HuH-7.5 (cell line): ENCODE data around the gene CNTNAP2.

ENCODE experiments used
- DNase-seq: peaks from one replicate; pipeline ENCODE4 v3.0.0; 2011; ENCODE audit warnings: low spot score

CNTNAP2 gene

DNA sequence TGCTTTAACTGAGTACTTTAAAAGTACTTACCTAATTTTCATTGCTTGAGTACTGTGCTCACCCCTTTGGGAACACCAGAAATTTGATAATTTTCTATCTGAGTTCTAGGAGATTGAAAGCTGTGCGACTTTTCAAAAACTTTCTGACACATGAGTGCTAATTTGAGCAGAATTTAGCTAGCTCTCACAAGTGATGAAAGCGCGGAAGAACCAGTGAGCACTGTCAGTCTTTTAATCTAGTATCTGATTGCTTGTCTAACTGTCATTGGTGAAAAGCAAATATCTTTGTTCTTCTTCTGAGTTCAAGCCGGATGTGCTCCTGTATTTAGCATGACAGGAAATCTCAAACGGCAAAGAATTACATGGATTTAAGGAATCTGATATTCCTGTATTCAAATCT is 899.4 kb downstream of the CNTNAP2 start:
- DNase-seq = no peak

DNA sequence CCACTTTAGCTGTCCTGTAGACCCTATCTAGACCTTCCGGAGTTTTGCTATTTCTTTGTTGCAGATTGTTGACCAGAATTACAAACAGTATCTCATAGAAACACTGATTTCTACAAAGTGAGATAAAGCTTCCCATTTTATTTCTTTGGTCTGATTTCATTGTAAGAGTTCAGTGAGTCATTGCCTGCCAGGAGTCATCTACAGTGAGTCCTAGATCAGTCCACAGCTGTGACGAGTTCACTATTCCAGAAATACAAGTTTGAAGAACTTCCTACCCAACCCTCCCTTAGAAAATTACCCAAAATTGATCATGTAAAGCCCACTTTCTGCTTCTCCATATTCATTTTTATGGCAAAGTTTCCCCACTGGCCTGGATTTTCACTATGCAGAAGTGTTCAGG is 905.5 kb downstream of the CNTNAP2 start:
- DNase-seq = no peak

DNA sequence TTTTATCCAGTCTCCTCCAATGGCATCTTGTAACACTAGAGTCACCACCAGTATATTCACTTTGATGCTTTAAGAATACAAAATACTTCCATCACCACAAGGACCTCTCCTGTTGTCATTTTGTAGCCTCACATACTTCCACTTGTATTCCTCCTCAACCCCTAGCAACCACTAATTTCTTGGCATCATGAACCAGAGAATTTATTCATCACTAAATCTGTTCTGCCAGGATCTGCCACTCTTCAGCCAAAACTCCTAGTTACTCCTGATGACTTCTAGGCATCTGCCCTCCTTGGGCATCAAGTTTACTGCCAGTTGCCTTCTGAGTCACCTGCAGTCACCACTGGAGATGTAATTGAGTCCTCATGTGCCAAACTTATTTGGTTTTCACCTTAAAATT is 906.8 kb downstream of the CNTNAP2 start:
- DNase-seq = no peak

DNA sequence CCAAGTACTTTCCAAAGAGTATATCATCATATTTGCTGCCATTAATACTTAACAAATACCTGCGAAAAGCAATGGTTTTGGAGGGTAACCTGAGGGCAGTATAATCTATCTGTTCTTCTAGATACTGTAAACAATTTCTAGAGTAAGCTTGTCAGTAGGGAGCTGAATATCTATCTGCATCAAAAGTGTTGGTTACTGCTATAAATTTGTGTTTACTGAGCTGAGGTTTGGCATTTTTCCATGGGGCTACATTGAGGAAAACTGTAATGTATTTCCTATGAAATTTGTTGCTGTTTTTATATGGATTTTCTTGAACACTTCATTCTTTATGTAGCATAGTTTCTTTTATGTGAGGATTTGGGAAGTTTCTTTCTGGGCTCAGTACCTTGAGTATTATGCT is 913.4 kb downstream of the CNTNAP2 start:
- no peak for DNase-seq

DNA sequence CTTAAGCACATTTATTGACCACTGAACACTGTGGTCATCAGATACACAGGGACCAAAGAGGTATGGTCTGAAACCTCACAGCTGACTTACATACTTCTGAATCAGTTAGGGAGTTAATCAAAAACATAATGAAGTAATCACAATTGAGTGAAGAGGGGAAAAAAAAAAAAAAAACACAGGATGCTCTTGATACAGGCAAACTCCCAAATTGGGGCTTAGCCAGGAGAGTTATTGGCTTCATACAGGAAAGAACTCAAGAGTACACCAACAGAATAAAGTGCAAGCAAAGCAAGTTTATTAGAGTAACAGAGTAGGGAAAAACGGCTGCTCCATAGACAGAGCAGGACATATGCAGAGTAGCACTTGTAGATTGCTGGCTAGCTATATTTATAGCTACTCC is 917.0 kb downstream of the CNTNAP2 start:
- no peak for DNase-seq

DNA sequence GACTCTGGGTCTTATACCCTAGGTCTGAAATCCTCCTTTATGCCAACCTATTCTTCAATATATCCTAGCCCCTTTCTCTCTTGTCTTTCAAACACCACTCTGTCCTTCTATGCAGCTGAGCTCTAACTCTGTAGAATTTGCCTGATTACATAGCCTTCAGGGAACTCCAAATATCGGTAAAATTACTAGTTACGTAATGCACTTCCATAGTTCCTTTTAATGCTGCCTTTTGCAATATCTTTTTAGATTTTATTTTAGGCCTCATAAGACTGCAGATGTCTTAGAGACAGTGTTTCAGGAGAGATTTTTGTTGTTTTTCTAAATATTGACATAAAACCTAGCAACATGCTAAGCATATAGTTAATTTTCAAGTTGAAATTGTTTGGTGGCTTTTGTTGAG is 924.8 kb downstream of the CNTNAP2 start:
- no peak for DNase-seq

DNA sequence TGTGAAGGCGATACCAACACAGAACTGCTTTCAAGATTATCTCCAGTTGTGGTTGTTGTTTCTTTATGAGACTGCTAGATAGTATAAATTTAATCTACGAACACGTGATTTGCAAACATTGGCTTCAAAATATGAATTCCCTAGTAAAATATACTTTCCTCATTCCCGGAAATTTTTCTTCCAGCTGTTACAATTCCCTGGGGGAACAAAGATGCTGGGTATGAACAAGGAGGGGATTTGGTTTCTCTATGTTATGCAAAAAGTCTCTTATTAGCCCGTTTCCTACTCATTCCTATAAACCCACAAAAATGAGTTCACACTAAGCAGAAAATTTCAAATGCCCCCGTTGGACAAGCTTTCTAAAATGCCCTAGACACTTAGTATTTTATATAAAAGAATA is 928.3 kb downstream of the CNTNAP2 start:
- no peak for DNase-seq

DNA sequence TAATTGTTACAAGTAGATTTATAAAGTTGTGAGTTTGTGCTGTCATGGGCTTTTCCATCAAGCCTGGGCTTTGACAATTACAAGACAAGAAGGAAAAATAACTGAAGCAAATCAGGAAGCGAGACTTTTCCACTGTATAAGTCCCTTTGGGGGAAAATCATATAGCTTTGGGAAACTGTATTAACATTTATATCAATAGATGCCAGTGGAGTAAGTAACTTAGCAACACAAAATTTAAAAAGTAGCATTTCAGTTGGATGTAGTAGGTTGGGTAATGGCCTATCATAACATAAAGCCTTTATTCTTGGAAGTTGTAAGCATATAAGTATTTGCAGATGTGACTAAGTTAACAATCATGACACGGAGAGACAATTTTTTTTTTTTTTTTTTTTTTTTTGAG is 931.1 kb downstream of the CNTNAP2 start:
- no peak for DNase-seq

DNA sequence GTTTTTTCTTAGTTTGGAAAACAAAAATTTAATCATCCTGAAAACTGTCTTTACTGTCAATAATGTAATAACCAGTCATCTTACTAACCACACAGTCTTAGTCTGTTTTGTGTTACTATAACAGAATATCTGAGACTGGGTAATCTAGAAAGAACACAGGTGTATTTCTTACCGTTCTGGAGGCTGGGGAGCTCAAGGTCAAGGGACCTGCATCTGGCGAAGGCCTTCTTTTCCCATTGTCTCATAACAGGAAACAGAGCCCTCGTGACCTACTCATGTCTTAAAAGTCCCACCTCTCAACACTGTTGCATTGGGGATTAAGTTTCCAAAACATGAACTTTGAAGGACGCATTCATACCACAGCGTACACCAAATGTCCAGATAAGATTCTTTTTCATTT is 932.3 kb downstream of the CNTNAP2 start:
- DNase-seq = no peak

DNA sequence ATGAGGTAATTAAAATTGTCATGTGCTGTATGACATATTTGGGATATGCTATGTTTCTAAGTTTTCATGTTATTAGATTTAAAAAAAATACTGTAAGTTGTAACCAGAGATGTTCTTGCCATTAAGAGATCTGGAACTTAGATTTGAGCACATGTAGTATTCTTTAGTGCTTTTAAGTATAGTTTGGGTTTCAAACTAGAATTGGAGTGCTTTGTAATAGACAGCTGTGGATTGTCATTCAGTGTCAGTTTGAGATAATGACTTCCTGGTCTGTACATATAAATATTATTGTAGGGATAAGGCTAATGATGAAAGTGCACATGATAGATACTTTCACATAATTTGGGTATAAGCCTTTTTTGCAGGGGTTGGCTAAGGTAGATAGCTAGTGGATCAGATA is 936.2 kb downstream of the CNTNAP2 start:
- DNase-seq = no peak

DNA sequence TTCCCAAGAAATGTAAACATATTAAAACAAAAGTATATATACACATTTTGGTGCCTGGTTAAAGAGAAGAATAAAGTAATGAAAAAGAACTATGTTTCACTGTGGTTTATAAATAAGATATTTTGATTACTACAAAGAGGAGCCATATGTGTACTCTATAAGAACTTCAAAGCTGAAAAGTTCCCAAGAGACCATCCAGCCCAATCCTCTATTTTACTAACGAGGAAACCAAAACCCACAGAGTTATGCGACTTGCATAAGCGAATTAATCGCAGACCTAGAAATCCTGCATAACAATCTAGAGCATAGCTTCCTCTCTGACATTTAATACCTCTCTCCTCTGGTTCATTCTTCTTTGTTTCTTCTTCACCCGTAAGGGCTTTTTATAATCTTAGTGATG is 937.1 kb downstream of the CNTNAP2 start:
- no peak for DNase-seq

DNA sequence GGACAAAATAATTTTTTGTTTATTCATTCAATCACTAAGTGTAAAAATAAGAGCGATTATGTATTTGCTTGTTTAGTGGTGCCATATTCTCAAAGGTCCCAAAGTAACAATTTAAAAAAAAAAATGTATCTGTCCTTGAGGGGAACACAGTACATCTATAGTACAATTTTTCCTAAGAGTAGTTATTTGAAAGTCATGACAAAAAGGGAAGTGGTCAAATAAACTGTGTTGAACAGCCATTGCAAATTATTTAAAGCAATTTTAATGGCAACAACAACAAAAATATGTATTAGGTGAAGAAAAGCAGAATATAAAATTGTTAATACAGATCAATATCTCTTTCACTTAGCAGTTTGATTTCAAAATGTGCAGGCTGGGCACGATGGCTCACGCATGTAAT is 943.5 kb downstream of the CNTNAP2 start:
- no peak for DNase-seq

DNA sequence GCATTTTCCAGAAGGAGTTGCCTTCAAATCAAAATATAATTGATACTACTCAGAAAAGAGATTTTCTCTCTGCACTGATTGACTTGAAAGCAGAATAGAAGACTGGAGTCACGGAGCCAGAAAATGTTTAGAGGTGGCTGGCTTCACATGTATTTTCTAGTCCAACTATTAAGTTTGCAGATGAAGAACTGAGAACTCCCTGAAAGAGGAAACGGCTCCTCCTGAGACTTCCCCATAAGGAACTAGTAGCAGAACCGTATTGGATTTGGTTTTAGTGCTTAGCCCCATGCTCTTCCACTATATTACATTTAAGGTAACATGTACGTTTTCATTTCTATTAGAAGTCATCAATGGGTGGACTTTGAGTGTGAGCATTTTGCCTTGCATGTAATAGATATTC is 946.3 kb downstream of the CNTNAP2 start:
- no peak for DNase-seq

DNA sequence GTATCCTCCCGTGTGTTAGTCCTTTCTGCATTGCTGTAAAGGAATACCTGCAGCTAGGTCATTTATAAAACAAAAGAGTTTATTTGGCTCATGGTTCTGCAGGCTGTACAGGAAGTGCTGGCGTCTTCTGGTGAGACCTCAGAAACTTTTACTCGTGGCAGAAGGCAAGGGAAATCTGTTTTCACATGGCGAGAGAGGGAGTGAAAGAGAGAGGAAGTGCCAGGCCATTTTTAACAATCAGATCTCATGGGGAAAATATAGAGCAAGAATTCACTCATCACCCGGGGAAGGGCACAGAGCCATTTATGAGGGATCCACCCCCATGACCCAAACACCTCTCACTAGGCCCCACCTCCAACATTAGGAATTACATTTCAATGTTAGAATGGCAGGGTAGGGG is 952.2 kb downstream of the CNTNAP2 start:
- DNase-seq = no peak

DNA sequence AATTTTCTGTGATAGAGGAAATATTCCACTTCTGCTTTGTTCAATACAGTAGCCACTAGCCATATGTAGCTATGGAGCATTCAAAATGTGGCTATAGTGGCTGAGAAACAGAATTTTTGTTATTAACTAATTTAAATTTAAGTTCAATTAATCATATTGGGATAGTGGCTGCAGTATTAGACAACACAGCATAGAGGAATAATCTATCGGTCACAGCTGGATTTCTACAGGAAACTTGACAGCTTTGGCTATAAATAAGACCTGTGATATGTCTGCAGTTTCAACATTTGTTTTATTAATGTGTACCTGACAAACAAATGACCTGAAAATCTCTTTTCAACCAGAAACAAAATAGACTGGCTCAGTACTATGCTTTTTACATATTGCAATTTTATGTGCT is 953.2 kb downstream of the CNTNAP2 start:
- DNase-seq = no peak

DNA sequence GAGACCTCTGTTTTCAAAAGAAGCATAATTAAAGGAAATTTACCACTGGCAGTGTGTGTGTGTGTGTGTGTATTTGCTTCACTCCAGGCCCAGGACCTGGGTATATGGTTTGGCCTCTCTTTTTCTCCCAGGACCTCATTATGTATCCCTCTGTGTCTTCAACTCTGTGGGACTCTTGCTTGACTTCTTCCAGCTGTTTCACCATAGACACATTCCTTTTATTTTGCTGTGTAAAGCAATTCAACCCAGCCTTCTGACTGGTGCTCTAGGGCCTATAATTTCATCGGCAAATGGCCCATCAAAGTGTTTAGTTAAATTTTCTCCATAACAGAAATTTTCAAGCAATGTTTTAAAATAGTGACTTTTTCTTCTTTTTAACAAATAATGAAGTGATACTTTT is 954.3 kb downstream of the CNTNAP2 start:
- DNase-seq = no peak

DNA sequence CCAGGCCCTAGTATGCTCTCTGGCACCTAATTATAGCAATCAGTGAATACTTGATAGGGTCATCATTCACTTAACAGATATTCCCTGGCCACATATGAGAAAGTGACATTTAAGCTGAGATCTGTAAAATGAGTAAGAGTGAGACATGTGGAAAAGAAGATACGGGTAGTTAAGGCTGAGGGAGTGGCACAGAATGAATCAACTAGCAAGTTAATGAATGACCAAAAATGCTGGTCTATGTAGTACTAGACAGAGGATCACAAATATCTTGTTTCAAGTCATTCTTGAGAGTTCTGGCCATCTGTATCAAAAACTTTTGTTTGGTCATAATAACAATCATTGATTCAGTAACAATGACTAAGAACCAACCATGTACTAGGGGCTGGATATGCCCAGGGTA is 954.9 kb downstream of the CNTNAP2 start:
- no peak for DNase-seq

DNA sequence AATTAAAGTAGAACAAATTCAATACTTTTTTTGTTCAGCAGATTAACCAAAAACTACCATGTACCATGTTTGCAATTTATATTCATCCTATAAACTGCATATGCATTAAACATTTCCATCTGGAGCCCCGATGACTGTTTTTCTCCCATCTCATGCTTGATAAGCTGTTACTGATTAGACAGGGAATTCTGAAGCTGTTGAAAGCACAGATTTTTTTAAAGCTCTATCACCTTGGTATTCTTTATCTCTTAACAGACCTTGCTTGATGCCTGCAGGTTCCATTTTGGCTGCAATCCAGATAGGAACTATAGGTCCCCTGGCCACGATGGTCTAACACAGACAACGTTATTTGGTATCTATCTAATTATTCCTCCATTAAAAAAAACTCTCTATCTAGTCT is 961.7 kb downstream of the CNTNAP2 start:
- DNase-seq = no peak

DNA sequence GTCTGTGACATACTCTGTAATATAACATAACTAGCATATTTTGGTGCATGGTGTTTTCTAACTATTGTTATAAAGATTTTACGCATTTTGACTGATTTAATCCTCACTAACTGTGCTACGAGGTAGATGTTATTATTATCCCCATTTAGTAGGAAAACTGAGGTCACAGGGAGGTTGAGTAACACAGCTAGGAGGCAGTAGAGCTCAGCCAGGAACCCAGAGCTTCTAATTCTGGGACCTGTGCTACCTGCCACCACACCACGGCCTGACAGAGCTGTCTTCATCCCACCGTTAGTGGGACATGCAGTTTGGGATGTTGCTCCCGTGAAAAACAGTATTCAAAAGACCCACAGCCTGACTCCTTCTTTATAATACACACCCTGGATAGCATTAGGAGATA is 962.5 kb downstream of the CNTNAP2 start:
- no peak for DNase-seq

DNA sequence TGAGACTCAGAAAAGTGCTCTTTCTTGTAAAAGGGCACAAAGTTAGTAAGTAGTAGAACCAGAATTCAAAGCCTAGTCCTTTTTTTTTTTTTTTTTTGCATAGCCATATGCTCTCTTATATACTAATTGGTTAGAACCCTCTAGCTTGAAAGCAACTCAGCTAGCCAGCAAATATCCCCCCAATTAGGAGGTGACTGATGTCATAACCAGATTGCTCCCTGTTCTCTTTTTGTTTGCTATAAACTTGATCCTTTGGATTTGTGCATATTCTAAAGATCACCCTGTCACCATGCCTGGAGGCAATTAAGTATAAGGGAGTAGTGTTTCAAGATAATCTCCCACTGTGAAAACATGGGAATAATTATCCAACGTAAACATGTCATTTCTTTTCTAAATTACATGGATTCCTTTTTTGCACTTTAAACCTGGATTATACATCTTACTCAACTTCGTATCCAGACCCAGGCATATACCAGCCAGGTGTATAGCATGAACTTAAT is 963.4 kb downstream of the CNTNAP2 start:
- DNase-seq = no peak

DNA sequence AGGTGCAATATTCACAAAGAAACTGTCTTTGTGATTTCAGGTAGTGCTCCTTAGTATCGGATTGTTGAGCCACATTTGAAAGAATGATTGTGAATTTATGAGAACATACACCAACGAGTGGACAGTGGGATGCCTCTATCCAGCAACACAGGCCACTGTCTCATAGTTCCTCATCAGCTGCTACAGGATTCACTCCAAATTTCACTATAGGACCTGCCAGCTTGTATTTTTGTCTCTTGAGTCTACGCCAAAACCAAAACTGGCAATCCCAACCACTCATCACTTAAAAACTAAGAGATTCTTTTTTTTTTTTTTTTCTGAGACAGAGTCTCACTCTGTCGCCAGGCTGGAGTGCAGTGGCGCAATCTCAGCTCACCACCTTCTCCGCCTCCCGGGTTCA is 964.5 kb downstream of the CNTNAP2 start:
- DNase-seq = no peak

DNA sequence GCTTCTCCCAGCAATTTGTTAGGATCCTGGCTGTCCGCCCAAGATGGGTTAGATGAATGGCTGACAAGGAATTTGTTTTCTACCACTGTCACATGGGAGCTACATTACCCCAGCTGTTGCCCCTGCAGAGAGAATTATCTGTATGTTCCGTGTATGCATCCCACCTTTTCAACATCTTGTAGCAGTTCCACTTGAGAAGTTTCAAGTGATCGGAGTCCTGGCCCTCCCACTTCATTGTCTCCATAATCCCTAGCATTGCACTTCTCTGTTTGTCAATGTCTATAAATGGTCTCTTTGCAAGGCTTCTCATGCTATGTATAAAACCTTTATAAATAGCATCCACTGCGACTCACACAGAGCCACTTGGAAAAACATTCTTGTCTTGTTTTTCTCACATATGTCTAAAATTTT is 972.5 kb downstream of the CNTNAP2 start:
- no peak for DNase-seq

DNA sequence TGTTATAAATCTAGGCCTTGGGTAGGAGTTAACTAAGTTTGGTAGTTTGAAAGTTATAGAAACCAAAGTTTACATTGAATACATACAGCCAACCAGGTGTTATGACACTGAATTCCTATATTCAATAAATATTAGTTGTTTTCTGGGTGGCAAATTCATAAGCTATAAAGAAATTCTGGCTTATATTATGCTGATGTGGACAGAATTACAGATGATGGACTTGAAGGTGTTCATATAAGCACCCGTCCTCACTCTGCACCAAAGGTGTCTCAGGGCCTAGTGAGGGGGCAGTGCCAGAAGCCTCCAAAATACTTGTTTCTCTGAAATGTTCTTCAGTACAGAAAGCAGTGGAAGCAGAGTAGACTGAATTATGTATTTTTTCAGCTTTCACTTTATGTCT is 973.0 kb downstream of the CNTNAP2 start:
- DNase-seq = no peak

DNA sequence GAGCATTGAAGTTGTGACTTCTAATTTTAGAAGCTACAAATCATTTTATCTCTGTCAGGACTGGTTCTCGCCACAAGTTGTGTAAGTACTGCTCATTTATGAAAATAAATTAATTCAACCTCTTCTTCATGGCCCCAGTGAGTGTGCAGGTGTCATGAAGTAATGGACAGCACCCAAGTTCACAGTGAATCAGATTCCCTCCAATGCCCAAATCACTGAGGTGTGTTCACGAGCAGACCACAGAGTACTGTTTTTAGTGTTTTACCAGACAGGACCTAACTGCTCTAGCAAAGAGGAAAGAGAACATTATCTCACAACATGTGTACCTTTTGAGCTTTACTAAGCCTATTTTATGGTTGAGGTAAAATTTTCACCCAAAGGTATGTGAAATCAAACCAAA is 980.0 kb downstream of the CNTNAP2 start:
- DNase-seq = no peak

DNA sequence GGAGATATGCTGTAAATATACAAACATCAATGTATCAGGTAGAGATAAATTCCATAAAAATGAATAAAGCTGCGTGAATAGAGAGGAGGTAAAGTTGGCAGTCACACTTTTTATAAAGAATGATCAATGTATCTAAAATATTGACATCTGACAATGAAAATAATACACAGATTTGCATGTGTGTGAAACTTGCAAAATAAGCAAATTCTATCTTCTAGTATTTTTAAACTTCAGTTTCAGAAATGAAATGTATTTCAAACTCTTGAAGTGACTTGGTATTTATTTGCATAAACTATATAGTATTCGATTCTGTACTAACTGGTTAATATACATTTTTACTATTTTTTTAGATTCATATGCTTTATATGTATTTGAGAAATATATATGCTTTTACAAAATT is 986.6 kb downstream of the CNTNAP2 start:
- no peak for DNase-seq
